OCI-LY3 (cell line): Measurements from ENCODE around the gene TYW1B.
A peak's percentile ranks its signal among the peaks of the same experiment; 100 is the strongest.
"Not testable (repeated sequence)": the region's sequence is repeated elsewhere in the genome, so short reads cannot be mapped to it uniquely, and the experiment has no call there.

Experiments used
- H2AFZ ChIP-seq: fragments of 200-600, 300-600 bp; shearing (Covaris generic); 2 replicates; pipeline ENCODE4 v1.6.0; 2014; ENCODE audit warnings: antibody characterized with exemption, low read depth, low read length
- H3K27ac ChIP-seq: fragments of 200-600, 300-600 bp; sonication (generic); 2 replicates; pipeline ENCODE4 v1.5.1; 2014; ENCODE audit warnings: mild to moderate bottlenecking, low read length, moderate library complexity, mixed read lengths
- H3K27me3 ChIP-seq: fragments of 200-600, 300-600 bp; sonication (generic); 2 replicates; pipeline ENCODE4 v1.6.1; 2014; ENCODE audit warnings: low read depth, low read length, mixed read lengths
- H3K36me3 ChIP-seq: fragments of 200-600, 300-600 bp; sonication (generic); replicated peaks from 2 replicates; pipeline ENCODE3; 2014; ENCODE audit warnings: low read depth, low read length, mixed read lengths
- H3K4me1 ChIP-seq: fragments of 300-600, 200-600 bp; sonication (generic); 2 replicates; pipeline ENCODE4 v1.6.1; 2014; ENCODE audit warnings: low read length, mixed read lengths
- H3K4me2 ChIP-seq: fragments of 200-600, 300-600 bp; sonication (generic); 2 replicates; pipeline ENCODE4 v1.6.1; 2014; ENCODE audit warnings: low read length, mixed read lengths
- H3K4me3 ChIP-seq: fragments of 300-600, 200-600 bp; sonication (generic); 2 replicates; pipeline ENCODE4 v1.5.1; 2014; ENCODE audit warnings: antibody characterized with exemption, mild to moderate bottlenecking, low read length, moderate library complexity
- H3K79me2 ChIP-seq: fragments of 300-600, 200-600 bp; shearing (Covaris generic); 2 replicates; pipeline ENCODE4 v1.6.1; 2014; ENCODE audit warnings: mild to moderate bottlenecking, low read length, mixed read lengths
- H3K9ac ChIP-seq: fragments of 300-600, 200-600 bp; shearing (Covaris generic); 2 replicates; pipeline ENCODE4 v1.6.0; 2014; ENCODE audit warnings: mild to moderate bottlenecking, low read length, moderate library complexity
- H3K9me3 ChIP-seq: fragments of 200-600, 300-600 bp; shearing (Covaris generic); 2 replicates; pipeline ENCODE4 v1.6.1; 2014; ENCODE audit warnings: low read length, mixed read lengths; ENCODE audit not compliant: insufficient read depth
- H4K20me1 ChIP-seq: fragments of 200-600, 300-600 bp; sonication (generic); 2 replicates; pipeline ENCODE4 v1.6.1; 2016; ENCODE audit warnings: low read length, mixed read lengths; ENCODE audit not compliant: insufficient read depth

Gene TYW1B, protein sequence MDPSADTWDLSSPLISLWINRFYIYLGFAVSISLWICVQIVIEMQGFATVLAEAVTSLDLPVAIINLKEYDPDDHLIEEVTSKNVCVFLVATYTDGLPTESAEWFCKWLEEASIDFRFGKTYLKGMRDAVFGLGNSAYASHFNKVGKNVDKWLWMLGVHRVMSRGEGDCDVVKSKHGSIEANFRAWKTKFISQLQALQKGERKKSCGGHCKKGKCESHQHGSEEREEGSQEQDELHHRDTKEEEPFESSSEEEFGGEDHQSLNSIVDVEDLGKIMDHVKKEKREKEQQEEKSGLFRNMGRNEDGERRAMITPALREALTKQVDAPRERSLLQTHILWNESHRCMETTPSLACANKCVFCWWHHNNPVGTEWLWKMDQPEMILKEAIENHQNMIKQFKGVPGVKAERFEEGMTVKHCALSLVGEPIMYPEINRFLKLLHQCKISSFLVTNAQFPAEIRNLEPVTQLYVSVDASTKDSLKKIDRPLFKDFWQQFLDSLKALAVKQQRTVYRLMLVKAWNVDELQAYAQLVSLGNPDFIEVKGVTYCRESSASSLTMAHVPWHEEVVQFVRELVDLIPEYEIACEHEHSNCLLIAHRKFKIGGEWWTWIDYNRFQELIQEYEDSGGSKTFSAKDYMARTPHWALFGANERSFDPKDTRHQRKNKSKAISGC

DNA sequence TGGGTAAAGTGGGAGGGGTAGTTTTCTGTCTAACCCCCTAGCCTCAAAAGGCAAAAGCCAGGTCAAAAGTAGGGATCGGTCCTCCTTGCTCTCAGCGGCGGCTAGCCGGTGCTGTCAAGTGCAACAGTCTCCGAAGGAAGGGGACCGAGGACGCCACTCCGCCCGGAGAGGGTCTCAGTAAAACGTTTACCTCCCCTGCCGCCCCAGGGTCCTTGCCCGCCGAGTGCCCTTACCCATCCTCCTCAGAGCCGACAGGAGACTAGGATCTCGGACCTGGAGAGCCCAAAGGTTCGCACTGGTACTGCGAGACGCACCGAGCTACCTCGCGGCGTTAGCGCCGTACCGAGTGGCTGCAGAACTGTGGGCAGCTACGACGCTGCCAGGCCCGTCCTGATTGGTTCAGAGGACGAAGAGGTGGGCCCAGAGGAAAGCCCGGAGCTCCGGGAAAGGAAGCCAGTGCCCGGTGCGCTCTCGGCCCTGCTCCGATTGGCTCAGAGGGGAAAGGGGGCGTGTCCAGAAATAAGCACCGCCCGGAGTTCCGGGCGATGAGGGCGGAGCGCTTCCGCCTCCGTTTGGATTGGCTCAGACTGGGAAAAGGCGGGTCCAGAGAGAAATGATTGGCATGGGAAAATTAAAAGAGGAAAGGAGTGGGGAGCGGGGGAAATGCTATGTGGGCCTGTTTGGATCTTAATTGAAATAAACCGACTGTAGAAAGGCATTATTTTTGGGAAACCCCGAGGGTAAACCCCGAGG lies at the start of gene TYW1B:
TYW1B (minus strand) TSS at position 362 of the 753 bp plus-strand sequence; CDS start at position 237, 125 bp downstream.
- peak within 1 kb of the TSS; percentile 35; the same call in 1 of the 2 replicates for H2AFZ ChIP-seq
- H3K27ac ChIP-seq, result peak within 1 kb of the TSS; percentile 46
- peak within 1 kb of the TSS; percentile 88 for H3K4me3 ChIP-seq
- peak within 1 kb of the TSS; percentile 82 for H3K4me2 ChIP-seq
- peaks cover 34% of the 10 kb centered on the region for H3K79me2 ChIP-seq
- not testable (repeated sequence) for H3K4me1 ChIP-seq, H3K36me3 ChIP-seq, H3K9me3 ChIP-seq, H3K27me3 ChIP-seq, H4K20me1 ChIP-seq
- H3K9ac ChIP-seq, result peak within 1 kb of the TSS; percentile 71

DNA sequence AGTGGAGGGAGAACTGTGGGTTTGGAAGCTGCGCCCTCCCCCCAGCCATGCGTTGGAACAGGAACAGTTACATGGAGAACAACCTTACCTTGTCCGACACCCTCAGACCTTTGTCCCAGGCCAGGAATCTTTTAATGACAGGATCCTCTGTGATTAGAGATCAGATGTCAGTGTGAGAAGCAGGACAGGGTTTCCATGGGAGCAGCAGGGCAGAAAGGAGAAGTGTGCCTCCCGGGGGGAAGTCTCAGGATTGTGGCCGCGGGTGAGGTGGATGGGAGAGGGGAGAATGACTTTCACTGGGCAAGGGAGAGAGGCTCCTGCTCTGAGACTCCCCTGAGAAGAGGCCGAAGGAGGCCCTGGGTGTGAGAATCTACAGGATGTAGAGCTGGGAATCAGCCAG lies 39.6 kb upstream of the TYW1B start:
- not testable (repeated sequence) for H4K20me1 ChIP-seq, H3K27ac ChIP-seq, H3K4me2 ChIP-seq, H3K27me3 ChIP-seq, H2AFZ ChIP-seq, H3K4me1 ChIP-seq, H3K9ac ChIP-seq, H3K36me3 ChIP-seq, H3K9me3 ChIP-seq, H3K79me2 ChIP-seq, H3K4me3 ChIP-seq

DNA sequence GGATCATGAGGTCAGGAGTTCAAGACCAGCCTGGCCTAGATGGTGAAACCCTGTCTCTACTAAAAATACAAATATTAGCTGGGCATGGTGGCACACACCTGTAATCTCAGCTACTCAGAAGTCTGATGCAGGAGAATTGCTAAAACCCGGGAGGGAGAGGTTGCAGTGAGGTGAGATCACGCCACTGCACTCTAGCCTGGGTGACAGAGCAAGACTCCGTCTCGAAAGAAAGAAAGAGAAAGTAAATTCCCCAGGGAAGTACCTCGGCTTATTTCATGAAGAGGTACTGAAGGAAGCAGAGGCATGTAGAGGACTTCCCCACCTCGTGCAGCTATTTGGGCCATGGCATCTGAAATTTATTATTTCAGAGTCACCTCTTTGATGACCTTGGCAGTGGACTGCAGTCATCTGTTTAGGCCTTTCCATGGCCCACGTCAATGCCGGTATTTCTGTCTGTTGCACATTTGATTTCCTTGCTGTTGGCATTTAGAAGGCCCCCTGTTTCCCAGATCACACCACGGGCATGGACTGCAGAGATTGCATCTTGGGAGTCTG lies 30.9 kb upstream of the TYW1B start:
- H3K27ac ChIP-seq, H3K27me3 ChIP-seq, H3K4me1 ChIP-seq, H4K20me1 ChIP-seq, H3K36me3 ChIP-seq, H2AFZ ChIP-seq, H3K4me3 ChIP-seq, H3K4me2 ChIP-seq, H3K9ac ChIP-seq, H3K79me2 ChIP-seq, H3K9me3 ChIP-seq: not testable (repeated sequence)

DNA sequence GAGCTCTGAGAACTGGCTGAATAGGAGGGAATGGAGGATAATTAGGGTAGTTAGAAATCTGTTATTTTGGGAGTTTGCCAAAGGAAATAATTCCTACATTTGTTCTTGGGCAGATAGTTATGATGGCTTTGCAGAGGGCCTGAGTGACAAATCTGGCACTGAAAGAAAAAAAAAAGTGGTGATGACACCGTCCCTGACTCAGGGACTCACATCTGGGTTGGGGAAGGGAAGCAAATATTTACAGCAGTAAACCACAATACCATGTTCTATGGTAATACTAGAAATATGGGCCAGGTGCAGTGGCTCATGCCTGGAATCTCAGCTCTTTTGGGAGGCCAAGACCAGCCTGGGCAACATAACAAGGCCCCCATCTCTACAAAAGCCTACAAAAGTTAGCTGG lies 29.9 kb upstream of the TYW1B start:
- not testable (repeated sequence) for H2AFZ ChIP-seq, H3K27me3 ChIP-seq, H4K20me1 ChIP-seq, H3K4me2 ChIP-seq, H3K9ac ChIP-seq, H3K27ac ChIP-seq, H3K36me3 ChIP-seq, H3K4me1 ChIP-seq, H3K9me3 ChIP-seq, H3K79me2 ChIP-seq, H3K4me3 ChIP-seq

DNA sequence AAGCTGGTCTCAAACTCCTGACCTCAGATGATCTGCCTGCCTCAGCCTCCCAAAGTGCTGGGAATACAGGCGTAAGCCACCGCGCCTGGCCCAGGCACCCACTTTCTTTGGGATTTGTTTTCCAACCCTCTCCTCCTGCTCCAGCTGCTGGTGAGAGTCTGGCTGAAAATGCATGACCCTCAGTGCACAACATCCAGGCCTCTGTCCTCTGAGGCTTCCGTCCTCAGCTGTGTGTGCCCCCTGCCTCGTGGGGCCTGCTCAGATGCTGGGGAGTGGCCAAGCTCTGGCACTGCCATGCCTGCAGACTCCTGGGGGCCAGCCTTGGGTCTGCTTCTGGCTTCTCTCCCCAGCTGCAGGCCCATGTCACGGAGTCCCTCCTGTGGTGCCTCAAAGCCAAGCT lies 27.3 kb upstream of the TYW1B start:
- H3K4me2 ChIP-seq, H3K27me3 ChIP-seq, H3K4me3 ChIP-seq, H4K20me1 ChIP-seq, H3K4me1 ChIP-seq, H2AFZ ChIP-seq, H3K36me3 ChIP-seq, H3K79me2 ChIP-seq, H3K27ac ChIP-seq, H3K9ac ChIP-seq, H3K9me3 ChIP-seq: not testable (repeated sequence)

DNA sequence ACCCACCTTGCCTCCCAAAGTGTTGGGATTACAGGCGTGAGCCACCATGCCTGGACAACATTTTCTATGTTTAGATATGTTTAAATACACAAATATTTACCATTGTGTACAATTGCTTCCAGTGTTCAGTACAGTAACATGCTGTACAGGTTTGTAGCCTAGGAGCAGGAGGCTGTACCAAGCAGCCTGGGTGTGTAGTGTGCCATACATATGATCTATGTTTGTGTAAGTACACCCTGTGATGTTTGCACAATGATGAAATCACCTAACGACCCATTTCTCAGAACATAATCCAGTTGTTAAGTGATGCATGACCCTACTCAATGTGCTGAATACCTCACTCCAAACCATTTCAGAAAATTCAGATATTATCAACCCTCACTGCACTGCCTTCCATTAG lies 24.9 kb upstream of the TYW1B start:
- H3K4me2 ChIP-seq, H4K20me1 ChIP-seq, H3K9me3 ChIP-seq, H3K27me3 ChIP-seq, H3K27ac ChIP-seq, H3K79me2 ChIP-seq, H3K4me3 ChIP-seq, H2AFZ ChIP-seq, H3K4me1 ChIP-seq, H3K36me3 ChIP-seq, H3K9ac ChIP-seq: not testable (repeated sequence)

DNA sequence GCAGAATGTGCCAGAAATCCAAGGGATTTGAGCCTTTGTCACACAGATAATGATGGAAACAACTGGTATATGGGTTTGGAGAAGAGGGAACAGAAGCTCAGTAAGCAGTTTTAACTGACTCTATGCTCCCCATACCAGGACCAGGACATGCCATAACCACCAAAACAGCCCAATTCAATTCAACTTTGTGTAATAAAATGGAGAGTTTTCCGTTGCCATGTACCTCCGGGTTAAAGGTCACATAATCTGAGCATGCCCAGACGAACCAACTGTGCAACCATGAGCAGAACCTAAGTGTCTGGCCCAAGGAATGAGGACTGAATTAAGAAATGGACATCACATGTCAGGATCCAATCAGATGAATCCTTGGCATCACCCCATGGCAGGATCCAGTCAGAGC lies 22.7 kb upstream of the TYW1B start:
- H3K9me3 ChIP-seq, H4K20me1 ChIP-seq, H3K9ac ChIP-seq, H3K4me1 ChIP-seq, H3K4me3 ChIP-seq, H3K27ac ChIP-seq, H3K27me3 ChIP-seq, H3K4me2 ChIP-seq, H2AFZ ChIP-seq, H3K36me3 ChIP-seq, H3K79me2 ChIP-seq: not testable (repeated sequence)

DNA sequence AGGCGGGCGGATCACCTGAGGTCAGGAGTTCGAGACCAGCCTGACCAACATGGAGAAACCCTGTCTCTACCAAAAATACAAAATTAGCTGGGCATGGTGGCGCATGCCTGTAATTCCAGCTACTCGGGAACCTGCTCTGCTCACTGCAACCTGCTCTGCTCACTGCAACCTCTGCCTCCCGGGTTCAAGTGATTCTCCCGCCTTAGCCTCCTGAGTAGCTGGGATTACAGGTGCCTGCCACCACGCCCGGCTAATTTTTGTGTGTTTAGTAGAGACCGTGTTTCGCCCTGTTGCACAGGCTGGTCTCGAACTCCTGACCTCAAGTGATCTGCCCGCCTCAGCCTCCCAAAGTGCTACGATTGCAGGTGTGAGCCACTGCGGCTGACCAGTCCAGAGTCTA lies 16.1 kb upstream of the TYW1B start:
- H3K9ac ChIP-seq, H3K79me2 ChIP-seq: not testable (repeated sequence)

DNA sequence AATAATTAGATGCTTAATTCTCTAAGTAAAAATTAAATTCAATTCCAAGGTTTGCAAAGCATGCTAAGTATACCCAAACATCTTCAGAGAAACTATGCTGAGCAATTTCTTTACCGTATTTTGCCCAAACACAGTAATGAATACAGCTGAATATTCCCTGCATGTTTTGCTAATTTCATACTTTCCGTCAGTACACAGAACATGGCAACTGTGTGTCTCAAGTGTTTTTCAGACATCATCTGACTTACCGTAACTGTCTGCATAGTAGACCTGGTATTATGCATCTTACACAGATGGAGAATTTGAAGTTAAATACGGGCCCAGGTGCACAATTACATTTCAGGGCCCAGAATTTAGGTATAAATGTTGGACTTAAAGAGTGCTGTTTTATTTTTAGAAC lies 15.2 kb upstream of the TYW1B start:
- not testable (repeated sequence) for H3K27me3 ChIP-seq, H3K4me2 ChIP-seq, H3K4me3 ChIP-seq, H3K9ac ChIP-seq, H3K79me2 ChIP-seq, H3K4me1 ChIP-seq, H2AFZ ChIP-seq, H3K27ac ChIP-seq, H3K36me3 ChIP-seq, H4K20me1 ChIP-seq, H3K9me3 ChIP-seq

More for the DNA sequence above, 16.1 kb upstream of the TYW1B start:
- not testable (repeated sequence) for H3K27ac ChIP-seq, H3K4me1 ChIP-seq, H3K4me3 ChIP-seq, H3K4me2 ChIP-seq, H4K20me1 ChIP-seq, H3K27me3 ChIP-seq, H3K9me3 ChIP-seq, H3K36me3 ChIP-seq, H2AFZ ChIP-seq
